Retinal pigment epithelial cell (primary cell): Measurements from ENCODE around the gene MYBPC2.
A peak's percentile ranks its signal among the peaks of the same experiment; 100 is the strongest.

Experiments used
- DNase-seq: peaks from one replicate; pipeline ENCODE4 v3.0.0-alpha.2; 2010; ENCODE audit warnings: low read depth
- H3K4me3 ChIP-seq: 2 replicates; pipeline ENCODE4 v1.5.1; 2011; ENCODE audit warnings: mild to moderate bottlenecking, low read length, control low read depth, moderate library complexity
- TF ChIP-seq, protein P1 (sequence below): conservative IDR thresholded peaks from 2 replicates; pipeline ENCODE4 v1.5.1; 2011; ENCODE audit warnings: low read depth, low read length, control low read depth, inconsistent platforms

MYBPC2 gene

DNA sequence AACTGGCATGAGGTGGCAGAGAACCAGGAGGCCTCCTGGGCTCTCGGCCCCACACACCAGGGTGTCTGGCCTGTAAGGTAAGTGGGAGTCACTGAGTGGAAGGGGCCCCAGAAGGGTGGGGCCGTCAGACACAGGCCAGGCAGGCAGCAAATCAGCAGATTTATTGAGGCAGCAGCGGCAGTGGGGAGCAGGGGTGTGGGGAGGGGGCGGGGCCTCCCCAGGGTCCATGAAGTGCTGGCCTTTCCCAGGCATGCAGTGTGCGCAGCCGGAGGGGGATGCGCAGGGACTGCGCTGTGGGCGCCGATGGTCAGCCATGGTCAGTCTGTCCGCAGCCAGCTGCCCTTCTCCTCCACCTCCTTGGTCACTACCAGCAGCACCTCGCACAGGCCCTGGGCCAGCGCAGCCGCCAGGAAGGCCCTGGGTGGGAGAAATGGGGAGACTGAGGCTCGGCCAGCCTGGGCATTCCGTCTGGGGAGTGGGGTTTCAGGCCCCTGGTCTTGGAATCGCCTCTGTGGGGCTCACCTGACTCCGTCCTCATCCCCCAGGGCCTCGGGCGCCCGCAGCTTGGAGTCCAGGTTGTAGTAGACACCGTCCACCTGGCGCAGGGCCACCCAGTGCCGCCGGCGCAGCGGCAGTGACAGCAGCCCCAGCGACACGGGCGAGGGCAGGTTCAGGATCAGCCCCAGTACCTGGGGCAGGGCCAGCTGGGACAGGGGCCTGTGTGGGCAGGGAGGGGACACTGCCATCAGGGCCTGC, 73.3 kb downstream of the MYBPC2 start:
- TF ChIP-seq, protein P1, sequence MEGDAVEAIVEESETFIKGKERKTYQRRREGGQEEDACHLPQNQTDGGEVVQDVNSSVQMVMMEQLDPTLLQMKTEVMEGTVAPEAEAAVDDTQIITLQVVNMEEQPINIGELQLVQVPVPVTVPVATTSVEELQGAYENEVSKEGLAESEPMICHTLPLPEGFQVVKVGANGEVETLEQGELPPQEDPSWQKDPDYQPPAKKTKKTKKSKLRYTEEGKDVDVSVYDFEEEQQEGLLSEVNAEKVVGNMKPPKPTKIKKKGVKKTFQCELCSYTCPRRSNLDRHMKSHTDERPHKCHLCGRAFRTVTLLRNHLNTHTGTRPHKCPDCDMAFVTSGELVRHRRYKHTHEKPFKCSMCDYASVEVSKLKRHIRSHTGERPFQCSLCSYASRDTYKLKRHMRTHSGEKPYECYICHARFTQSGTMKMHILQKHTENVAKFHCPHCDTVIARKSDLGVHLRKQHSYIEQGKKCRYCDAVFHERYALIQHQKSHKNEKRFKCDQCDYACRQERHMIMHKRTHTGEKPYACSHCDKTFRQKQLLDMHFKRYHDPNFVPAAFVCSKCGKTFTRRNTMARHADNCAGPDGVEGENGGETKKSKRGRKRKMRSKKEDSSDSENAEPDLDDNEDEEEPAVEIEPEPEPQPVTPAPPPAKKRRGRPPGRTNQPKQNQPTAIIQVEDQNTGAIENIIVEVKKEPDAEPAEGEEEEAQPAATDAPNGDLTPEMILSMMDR: no peak

GRCh38 chr19:50506700-50507099, 74.0 kb downstream of the MYBPC2 start:
- TF ChIP-seq, protein P1: no peak
- no peak overlapping the region for H3K4me3 ChIP-seq
- no peak for DNase-seq

More for the DNA sequence above, 73.3 kb downstream of the MYBPC2 start:
- H3K4me3 ChIP-seq: no peak overlapping the region
- DNase-seq: no peak

- no peak for DNase-seq
- no peak overlapping the region for H3K4me3 ChIP-seq
- TF ChIP-seq, protein P1: no peak
Measured at GRCh38 chr19:50507376-50507775, 74.7 kb downstream of the MYBPC2 start.

GRCh38 chr19:50508843-50509190, 76.1 kb downstream of the MYBPC2 start:
- TF ChIP-seq, protein P1: no peak
- no peak for DNase-seq
- no peak overlapping the region for H3K4me3 ChIP-seq

DNA sequence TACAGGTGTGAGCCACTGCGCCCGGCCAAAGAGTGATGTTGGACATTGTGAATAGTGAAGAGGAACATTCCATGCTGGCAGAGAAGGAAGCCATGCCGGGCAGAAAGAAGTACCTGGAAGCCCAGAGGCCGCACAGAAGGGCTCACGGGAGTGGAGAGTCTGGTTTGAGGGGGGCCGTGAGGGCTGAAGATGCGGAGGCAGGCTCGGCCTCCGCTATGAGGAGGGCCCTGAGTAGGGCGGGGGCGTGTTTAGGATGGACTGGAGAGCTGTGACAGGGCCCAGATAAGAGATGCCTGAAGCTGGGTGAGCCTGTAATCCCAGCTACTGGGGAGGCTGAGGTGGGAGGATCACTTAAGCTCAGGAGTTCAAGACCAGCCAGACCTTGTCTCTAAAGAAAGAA, 76.7 kb downstream of the MYBPC2 start:
- TF ChIP-seq, protein P1: no peak
- no peak for DNase-seq
- H3K4me3 ChIP-seq: no peak overlapping the region

- H3K4me3 ChIP-seq: peak overlapping the region; percentile 83
- TF ChIP-seq, protein P1: no peak
- no peak for DNase-seq
Measured at GRCh38 chr19:50510121-50510670, 77.5 kb downstream of the MYBPC2 start.

- peak overlapping the region; percentile 83 for H3K4me3 ChIP-seq
- TF ChIP-seq, protein P1: no peak
- no peak for DNase-seq
Measured at GRCh38 chr19:50510700-50511068, 78.0 kb downstream of the MYBPC2 start.
